ENCODE measurements around the gene NAGLU.
"Not testable (repeated sequence)": the region's sequence is repeated elsewhere in the genome, so short reads cannot be mapped to it uniquely, and the experiment has no call there.

The NAGLU gene

DNA sequence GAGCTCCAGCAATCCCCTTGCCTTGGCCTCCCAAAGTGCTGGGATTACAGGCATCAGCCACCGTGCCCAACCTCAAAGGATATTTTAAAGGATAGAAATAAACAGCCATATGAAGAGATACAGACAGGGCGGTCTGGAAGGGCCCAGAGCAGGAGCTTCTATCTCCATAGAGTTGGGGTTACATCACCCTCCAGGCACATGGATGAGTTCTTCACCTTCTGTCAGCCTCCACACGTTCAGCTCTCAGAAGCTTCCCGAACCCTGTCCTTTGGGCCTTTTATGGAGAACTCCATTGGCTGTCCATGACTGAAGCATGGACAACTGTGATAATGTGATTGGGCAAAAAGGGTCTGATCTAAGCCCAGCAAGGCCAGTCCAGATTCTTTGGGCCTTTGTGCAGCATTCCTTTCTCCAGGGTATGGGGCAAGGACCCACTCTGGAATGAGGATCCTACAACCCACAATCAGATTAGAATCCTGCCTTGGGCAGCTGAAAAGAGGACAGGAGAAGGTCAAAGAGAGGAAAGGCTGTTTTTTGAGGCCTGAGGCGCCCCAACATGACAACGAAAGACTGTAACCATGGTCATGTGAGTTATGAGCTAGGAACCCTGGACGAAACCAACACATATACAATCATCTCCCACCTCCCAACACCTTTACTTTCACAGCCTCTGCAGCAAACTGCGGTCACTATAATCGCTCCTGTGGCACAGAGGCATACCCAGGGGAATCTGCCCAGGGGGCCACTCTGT, 9.9 kb downstream of the NAGLU start:
- not testable (repeated sequence) for DNase-seq

DNA sequence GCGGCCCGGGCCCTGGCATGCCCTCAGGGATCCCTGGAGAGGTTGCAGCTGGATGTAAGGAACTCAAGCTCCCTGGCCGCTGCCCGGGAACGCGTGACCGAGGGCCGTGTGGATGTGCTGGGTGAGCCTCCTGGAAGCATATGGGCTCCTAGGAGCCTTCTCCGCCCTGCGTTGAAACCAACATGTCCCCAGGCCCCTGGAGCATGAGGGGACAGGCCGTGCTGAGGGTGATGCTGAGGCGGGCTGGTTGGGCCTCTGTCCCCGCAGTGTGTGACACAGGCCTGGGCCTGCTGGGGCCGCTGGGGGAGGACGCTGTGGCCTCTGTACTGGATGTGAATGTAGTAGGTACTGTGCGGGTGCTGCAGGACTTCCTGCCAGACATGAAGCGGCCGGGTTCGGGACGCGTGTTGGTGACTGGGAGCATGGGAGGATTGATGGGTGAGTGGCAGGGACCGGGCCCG, 11.0 kb downstream of the NAGLU start:
- DNase-seq: no peak

DNA sequence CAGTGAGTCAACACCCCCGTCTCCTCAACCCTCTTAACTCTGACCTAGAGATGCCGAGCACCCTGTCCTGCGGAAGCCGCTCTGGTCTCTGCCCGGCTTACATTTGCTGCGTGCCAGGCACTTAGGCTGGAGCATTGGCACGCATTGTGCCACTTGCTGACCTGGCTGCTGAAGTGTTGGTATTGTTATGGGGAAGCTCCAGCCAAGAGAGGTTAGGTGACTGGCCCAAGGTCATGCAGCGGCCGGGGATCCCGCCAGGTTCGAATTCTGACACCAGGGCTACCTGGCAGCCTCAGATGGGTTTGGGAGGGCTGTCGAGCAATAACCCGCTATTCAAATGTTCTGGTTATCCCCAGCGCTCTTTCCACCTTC, 11.6 kb downstream of the NAGLU start:
- no peak for DNase-seq

DNA sequence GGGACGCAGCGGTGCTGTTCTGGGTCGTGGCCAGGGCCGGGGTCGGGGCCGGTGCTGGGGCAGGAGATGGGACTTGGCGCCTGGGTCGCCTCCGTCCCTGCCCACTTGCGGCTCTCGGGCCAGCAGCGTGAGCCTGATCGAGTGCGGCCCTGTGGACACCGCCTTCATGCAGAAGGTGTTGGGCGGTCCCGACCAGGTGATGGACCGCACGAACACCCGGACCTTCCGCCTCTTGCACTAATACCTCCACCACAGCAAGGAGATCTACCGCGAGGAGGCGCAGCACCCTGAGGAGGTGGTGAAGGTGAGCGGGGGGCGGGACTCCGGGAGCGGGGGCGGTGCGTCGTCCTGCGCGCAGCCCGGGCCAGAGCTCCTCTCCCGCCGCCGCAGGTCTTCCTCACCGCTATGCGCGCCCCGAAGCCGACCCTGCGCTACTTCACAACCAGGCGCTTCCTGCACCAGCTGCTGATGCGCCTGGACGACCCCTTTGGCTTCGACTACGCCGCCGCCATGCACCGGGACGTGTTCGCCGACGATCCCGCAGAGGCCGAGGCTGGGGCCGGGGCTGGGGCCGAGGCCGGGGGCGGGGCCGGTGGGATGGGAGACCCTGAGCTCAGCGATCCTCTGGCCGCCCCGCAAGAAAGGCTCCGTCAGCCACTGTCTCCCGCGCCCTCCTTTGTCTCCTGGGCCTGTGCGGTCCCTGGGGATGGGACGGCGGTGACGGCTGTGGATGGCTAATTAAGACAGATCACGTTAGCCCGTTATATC, 12.2 kb downstream of the NAGLU start:
- no peak for DNase-seq

GRCh38 chr17:42548993-42549755, 13.1 kb downstream of the NAGLU start:
- DNase-seq: no peak

GRCh38 chr17:42552736-42553135, 16.7 kb downstream of the NAGLU start, which contains the start of gene HSD17B1:
Gene HSD17B1 (plus strand): TSS chr17:42552923. CDS start chr17:42552934, 11 bp downstream.
- DNase-seq: not testable (repeated sequence)

DNA sequence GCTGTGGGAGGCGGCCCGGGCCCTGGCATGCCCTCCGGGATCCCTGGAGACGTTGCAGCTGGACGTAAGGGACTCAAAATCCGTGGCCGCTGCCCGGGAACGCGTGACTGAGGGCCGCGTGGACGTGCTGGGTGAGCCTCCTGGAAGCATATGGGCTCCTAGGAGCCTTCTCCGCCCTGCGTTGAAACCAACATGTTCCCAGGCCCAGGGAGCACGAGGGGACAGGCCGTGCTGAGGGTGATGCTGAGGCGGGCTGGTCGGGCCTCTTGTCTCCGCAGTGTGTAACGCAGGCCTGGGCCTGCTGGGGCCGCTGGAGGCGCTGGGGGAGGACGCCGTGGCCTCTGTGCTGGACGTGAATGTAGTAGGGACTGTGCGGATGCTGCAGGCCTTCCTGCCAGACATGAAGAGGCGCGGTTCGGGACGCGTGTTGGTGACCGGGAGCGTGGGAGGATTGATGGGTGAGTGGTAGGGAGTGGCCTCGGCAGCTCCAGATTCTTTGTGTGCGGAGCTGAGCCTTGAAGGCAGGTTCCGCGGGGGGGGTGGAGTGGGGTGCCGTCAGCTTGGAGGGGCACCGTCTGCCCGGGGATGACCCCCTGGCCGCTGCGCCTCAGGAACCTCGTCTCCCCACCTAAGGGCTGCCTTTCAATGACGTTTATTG, 17.2 kb downstream of the NAGLU start:
- DNase-seq: no peak

- no peak for DNase-seq
Observed at GRCh38 chr17:42553866-42554249, 17.8 kb downstream of the NAGLU start.

DNA sequence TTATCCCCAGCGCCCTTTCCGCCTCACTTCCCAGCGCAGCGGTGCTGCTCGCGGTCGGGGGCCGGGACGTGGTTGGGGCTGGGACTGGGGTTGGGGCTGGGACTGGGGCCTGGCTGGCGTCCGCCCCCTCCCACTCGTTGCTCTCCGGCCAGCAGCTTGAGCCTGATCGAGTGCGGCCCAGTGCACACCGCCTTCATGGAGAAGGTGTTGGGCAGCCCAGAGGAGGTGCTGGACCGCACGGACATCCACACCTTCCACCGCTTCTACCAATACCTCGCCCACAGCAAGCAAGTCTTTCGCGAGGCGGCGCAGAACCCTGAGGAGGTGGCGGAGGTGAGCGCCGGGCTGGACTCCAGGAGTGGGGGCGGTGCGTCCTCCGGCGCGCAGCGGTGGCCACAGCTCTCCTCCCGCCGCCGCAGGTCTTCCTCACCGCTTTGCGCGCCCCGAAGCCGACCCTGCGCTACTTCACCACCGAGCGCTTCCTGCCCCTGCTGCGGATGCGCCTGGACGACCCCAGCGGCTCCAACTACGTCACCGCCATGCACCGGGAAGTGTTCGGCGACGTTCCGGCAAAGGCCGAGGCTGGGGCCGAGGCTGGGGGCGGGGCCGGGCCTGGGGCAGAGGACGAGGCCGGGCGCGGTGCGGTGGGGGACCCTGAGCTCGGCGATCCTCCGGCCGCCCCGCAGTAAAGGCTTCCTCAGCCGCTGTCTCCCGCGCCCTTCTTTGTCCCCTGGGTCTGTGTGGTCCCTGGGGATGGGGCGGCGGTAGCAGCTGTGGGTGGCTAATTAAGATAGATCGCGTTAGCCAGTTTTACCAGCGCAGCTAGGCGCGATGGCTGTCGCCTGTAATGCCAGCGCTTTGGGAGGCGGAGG, 18.4 kb downstream of the NAGLU start:
- DNase-seq: peak; percentile 11 to 78

- no peak for DNase-seq
Observed at GRCh38 chr17:42555122-42555622, 19.1 kb downstream of the NAGLU start.

DNA sequence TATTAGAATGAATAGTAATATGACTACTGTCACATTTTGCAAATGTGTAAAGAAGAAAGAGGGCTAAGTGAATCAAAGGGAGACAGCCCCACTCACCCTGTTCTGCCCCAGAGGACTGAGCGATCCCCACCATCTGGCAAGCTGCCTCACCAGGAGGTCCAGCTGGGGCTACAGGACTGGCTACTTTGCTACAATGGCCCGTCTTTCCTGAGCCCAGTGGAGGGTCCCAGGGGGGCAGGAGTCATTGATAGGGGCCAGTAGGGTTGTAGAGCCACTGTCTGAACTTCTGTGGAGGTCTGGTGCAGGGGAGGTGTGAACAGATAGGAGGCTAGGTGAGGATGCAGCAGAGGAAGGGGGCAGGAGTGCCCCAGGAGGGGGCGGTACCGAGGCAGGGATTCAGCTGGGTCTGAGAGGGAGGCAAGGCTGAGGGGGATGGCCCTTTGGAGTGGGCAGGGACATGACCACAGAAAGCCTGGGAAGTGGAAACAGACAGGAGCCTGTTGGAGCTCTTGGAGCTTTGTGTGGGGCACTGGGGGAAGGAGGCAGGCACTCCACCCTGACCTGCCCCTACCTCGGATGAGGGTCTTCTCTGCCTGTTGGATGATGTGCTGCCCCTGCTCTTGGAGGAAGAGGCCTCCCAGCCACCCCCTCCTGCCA, 20.0 kb downstream of the NAGLU start:
- DNase-seq: not testable (repeated sequence)

- DNase-seq: no peak
Observed at GRCh38 chr17:42559075-42559474, 23.0 kb downstream of the NAGLU start.

DNA sequence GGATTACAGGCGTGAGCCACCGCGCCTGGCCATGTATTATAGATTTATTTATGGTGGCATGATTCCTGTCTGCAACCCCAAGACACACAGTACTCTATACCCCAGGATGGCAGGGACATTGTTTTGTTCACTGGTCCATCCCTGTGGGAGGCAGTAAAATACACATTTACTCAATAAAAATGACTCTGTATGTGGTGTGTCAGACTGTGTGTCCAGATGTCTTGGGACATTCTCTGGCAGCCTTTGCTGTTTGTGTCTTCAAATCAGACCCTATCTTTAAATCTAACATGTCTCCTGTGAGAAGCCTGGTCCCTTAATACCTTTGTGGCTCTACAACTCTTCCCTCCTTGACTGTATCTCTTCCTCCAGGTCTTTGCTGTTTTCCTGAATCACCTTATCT, 24.2 kb downstream of the NAGLU start:
- no peak for DNase-seq

DNA sequence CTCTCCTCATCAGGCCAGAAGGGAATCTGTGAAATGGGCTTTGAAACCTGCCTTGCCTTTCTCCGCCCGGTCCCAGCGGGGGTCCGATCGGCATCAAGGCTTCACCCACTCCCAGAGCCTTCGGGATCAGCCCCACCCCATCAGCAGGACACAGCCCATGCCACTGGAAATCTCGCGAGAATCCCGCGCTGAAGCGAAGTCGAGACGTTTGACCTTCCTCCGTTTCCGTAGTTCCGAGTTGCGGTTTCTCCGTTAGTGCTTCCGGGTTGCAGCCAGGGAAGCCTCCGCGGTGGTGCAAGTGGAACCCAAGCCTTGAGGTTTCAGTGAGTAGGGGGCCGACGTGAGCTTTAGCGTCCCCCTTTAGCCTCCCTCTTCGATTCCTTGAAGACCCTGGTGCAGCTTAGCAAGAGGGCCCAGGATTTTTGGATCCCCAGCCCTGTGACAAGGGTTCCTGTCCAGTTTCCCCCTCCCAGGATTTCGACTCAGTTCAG, 25.9 kb downstream of the NAGLU start, which contains the start of gene COASY:
Gene COASY (plus strand): TSS at position 252 of the 491 bp plus-strand sequence. CDS start 475 bp downstream, outside the sequence.
- peak; percentile 96 to 98 for DNase-seq

GRCh38 chr17:42562388-42563142, 26.5 kb downstream of the NAGLU start:
- DNase-seq: no peak

DNA sequence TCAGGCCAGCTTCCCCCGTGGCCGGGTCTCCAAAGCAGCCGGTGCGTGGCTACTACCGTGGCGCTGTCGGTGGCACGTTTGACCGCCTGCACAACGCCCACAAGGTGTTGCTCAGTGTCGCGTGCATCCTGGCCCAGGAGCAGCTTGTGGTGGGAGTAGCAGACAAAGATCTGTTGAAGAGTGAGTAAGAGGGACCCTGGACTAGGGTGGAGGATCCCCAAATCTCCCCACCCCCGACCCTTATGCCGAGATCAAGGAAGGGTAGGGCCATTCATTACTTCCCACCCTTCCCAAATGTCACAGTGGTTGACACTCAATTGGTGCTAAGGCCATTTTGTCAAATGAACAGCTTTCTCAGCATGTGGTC, 27.1 kb downstream of the NAGLU start:
- DNase-seq: no peak

DNA sequence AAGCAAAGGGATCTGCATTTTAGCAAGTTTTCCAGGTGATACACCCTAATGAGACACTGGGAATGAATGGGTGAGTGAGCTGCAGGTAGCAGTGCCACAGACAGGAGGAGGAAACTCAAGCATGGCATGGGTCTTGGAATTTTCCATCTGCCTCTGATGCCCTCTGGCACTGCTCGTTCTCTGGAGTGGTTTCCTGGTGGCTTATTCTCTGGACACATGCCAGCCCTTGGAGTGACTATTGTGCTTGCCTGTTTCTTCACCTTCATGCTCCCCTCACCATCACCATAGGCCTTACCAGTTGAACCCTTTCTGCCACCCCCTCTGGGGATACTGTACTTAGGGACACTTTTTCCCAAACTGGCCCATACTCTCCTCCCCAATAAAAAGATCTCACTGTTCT, 27.5 kb downstream of the NAGLU start:
- DNase-seq: peak in 1 of 2 experiments; percentile 14

DNA sequence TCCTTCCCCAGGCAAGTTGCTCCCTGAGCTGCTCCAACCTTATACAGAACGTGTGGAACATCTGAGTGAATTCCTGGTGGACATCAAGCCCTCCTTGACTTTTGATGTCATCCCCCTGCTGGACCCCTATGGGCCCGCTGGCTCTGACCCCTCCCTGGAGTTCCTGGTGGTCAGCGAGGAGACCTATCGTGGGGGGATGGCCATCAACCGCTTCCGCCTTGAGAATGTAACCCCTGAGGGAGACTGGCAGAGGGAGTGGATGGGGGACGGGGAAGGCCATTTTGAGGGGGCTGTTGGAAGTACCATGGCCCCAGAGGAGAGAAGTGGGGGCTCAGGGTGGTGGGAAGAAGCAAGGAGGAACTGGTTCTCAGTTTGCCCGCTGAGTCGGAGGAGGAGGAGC, 27.9 kb downstream of the NAGLU start:
- no peak for DNase-seq

DNA sequence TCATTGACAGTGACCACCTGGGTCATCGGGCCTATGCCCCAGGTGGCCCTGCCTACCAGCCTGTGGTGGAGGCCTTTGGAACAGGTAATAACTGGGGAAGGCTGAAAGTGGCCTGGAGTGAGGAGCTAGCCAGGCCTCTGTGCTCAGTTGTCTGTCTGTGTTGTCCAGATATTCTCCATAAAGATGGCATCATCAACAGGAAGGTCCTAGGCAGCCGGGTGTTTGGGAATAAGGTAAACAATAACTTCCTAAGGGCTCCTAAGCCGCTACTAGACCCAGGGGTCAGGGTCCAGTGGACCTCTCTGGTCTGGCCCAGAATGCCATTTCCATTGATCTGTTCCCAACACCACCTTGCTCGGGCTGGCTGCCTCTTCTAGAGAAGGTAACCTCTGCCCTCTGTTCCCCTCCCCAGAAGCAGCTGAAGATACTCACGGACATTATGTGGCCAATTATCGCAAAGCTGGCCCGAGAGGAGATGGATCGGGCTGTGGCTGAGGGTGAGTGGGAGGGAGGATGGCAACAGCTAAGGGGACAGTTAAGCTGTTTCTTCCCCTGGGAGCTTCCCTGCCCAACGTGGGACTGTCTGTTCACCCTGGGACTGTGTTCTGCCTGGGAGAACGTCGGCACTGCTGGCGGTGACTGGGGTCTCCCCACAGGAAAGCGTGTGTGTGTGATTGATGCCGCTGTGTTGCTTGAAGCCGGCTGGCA, 28.9 kb downstream of the NAGLU start:
- no peak for DNase-seq
